ENCODE results near the gene PYDC1.
"Not testable (repeated sequence)": the region's sequence is repeated elsewhere in the genome, so short reads cannot be mapped to it uniquely, and the experiment has no call there.

The PYDC1 gene

DNA sequence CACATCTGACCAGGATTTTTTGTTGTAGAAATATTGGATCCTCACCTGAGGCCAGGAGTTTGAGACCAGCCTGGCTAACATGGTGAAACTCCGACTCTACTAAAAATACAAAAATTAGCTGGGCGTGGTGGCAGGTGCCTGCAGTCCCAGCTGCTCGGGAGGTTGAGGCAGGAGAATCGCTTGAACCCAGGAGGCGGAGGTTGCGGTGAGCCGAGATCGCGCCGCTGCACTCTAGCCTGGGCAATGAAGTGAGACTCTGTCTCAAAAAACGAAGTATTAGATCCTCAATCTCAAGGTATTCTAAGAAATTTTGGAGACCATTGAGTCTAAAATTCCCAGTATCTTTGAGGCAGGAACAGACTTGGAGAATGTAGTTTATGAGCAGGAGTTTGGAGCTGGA is 21.1 kb downstream of the PYDC1 start:
- not testable (repeated sequence) for DNase-seq

DNA sequence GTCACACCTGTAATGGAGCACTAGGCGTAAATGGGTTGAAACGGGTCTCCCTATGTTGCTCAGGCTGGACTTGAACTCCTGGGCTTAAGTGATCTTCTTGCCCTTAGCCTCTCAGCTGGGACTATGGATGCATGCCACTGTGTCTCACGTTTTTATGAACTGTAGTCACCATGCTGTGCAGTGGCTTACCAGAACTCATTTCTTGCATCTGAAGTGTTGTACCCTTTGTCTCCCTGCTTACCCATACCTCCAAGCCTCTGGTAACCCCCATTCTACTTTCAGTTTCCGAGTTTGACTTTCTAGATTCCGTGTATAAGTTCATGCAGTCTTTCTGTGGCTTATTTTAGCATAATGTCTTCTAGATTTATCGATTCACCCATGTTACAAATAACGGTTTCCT is 22.0 kb downstream of the PYDC1 start:
- no peak for DNase-seq

DNA sequence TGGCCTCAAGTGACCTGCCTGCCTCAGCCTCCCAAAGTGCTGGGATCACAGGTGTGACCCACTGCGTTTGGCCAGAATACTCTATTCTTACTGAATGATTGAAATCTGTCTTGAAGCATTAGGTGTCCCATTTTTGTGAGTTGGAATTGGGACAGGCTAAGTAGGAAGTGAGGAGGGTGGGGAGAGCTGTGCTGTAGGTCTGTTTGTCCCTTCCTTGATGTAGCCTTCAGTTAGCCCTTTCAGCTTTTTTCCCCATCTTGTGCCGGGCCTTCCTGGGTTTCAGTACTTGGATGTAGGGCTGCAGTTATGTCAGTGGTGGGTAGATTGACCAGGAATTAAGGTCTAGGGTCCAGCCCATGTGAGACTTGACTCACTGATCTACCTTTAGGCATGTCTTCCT is 23.1 kb downstream of the PYDC1 start:
- DNase-seq: no peak

DNA sequence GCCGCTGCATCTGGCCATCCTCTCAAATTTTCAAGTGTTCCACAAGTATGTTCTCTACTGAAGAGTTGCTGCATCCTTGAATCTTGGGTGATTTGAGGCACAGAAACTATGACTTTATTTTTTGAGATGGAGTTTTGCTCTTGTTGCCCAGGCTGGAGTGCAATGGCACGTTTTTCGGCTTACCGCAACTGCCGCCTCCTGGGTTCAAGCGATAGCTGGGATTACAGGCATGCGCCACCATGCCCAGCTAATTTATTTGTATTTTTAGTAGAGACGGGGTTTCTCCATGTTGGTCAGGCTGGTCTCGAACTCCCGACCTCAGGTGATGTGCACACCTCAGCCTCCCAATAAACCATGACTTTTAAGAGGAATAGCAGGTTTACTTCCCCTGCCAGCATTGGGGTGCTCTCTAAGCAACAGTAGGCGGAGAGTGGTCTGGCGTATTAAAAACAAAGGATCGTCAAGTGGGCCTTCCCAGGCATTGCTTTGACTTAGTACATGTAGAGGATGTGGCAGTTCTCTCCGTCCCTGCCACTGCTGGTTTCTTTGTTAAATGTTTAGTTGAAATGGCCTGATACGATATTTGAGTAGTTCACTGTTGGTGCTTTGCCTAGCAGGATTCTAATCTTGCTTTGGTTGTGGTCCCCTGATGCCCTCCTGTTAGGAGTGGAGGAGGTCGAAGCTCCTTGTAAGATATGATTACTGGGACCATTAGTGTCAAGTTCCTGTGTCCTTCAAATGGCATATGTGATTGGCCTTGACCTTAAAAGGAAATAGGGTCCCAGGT is 23.9 kb downstream of the PYDC1 start:
- no peak for DNase-seq

DNA sequence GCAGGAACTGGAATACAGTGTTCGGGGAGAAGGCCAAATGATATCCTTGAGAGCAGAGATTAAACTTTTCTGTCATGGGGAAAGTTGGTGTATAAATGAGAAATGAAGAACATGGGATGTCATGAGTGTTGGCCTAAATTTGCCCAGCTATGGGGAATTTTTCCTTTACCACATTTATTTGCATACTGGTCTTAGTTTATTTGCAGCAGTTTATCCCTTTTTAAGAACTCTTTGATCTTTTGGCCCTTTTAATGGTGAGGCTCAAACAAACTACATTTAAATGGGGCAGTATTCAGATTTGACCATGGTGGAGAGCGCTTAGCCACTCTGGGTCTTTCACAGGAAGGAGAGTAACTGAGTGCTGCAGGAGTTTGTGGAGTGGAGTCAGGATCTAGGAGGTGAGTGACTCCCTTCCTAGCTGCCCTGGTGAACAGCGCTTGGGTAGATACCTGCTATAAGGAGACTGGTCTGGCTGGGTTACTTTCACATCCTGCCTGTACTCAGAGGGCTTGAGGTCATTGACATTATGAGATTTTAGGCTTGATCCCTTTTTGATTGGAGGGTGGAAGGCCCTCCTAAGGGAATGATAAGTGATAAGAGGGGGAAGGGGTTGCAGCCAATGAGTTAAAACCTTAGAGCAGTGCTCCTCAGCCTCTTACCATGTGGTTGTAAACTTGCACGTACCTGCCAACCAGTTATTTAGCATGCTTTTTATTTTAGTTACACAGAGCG is 25.1 kb downstream of the PYDC1 start:
- no peak for DNase-seq

DNA sequence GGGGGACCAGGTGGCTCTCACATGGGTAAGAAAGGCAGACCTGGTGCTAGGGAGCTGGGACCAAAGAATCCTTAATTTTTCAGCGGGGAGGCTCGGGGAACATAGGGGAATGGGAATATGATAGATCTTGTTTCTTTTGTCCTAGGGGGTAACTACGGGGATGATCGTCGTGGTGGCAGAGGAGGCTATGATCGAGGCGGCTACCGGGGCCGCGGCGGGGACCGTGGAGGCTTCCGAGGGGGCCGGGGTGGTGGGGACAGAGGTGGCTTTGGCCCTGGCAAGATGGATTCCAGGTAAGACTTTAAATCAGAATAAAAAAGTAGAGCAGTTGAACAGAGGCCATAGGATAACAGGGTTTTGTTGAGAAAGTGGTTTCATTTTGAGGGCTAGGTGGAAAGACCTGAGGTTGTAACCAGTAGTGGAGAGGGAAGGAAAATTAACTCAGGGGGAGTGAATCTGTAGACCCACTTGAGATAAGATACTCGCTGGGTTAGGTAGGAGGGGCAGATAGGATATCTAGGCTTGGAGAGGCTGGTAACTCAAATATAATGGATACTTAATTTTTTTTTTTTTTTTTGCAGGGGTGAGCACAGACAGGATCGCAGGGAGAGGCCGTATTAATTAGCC is 26.0 kb downstream of the PYDC1 start:
- no peak for DNase-seq

DNA sequence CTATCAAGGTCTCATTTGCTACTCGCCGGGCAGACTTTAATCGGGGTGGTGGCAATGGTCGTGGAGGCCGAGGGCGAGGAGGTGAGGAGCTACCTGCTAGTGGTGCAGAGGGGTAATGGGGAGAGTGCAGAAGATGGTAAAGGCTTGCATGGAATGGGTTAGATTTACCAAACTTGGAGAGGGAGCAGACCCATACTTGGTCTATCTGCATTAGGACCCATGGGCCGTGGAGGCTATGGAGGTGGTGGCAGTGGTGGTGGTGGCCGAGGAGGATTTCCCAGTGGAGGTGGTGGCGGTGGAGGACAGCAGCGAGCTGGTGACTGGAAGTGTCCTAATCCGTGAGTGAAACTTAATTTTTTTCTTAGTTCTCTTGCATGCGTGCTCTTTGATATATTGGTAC is 26.9 kb downstream of the PYDC1 start:
- no peak for DNase-seq

DNA sequence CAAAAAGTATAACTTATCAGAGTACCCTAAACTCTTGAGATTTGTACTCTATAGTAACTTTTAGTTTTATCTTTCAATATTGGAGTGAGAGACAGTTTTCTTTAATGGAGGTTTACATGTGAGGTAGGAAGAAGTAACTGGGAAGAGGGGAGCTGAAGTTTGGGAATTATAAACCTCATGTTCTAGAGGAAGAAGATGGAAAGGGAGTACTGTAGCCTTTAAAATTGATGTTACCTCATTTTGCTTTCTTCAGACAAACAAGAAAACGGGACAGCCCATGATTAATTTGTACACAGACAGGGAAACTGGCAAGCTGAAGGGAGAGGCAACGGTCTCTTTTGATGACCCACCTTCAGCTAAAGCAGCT is 27.5 kb downstream of the PYDC1 start:
- DNase-seq: no peak

DNA sequence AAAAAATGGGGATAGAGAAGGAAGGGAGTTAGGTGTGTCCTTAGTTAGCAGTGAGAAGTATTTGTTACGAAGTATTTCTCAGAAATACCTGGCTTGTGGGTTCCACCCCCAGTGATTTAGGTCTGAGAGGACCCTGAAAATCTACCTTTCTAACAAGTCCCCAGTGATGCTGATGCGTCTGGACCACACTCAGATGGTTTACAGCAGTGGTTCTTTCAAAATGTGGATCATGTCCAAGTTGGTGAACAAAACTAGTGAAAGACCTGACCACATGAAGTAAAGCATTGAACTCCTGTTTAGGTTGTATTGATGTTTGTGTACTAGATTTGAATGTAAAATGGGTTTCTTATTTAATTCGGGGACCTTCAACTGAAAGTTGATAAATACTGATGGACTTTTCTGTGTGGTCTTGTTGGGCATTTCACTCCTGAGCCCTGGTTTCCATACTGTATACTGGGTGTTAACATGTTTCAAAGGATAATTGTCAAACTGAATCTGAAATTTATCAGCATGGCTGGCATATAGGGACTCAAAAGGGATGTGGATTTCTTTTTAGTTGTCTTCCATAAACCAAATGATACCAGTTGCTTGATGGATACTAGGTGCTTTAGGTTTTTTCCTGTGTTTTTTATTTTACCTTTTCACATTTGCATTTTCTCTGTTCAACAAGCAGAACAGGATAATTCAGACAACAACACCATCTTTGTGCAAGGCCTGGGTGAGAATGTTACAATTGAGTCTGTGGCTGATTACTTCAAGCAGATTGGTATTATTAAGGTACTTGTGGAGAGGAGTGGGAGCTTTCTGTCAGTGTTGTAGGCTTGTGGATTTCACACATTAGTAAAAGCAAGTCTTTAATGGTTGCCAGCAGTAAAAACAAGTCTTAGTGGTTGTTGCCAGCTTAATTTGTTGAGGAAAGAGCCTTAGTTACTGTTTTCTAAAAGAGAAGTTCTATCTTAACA is 28.2 kb downstream of the PYDC1 start:
- no peak for DNase-seq

DNA sequence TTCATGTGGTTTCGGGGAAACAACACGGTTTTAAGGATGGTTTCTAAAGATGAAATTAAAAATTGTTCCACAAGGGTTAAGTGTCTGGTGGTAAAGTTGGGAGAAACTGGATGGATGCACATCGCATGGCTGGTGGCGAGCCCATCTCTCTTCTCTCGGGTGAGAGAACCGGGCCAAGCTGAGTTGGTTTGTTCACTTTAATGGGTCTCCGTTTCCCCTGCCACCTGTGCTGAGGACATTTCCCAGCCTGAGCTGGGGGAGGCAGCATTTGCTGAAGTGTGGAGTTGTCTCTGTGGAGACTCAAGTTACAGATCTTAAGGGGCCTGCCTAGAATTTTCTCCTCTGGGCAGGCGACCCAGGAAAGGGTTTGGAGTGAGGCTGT is 29.1 kb downstream of the PYDC1 start:
- no peak for DNase-seq

DNA sequence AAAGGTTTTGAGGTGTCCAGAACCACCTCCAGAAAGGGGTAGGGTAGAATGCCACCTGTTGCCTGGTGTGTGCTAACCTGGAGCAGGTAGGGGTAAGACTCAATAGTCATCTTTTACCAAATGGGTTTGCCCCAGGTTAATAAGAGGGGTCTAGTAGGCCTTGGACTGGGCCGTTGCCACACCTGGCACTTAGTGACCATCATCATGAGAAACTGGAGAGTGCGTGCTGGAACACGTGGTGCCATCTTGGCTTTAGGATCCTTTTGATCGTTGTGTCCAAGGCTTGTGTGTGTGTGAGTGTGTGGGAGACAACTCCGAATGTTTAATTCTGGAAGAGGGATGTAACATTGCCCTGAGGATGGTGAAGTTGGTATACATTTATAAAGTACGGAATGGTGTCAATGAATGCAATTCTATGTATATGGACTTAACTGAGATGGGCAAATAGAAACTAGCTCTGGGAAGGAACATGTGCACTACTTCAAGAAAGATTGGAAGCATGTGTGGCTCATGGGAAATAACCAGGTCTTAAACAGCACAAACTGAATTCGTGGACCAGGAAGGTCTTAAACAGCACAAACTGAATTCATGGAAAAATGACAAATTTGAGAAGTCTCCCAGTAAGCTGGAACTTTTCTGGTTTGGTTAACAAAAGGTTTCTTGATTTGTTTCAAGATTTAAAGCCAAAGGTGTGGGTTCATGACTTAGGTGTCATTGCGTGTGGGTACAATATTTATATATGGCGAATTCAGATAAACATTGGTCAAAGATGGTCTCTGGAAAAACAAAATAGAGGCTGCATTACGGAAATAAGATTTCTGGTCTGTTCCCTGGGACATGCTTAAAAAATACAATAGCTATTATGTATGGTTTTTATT is 29.8 kb downstream of the PYDC1 start:
- DNase-seq: no peak

DNA sequence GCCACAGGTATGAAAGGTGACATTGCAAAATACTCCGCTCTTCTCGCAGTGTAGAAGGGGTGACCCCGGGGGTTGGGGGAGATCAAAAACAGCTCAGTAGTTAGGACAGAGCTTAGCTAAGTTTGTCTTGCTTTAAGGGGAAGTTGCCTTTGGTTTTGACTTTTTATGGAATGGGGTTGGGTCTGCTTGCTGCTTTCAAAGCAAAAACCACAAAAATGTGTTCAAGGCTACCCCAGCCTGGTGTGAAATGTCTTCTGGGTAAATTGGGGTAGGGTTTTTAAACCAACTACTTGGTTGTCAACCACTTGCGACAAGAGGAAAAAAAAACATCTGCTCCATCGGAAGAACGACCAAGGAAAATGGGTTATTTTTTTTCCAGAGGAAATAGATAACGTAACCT is 30.8 kb downstream of the PYDC1 start:
- DNase-seq: no peak

DNA sequence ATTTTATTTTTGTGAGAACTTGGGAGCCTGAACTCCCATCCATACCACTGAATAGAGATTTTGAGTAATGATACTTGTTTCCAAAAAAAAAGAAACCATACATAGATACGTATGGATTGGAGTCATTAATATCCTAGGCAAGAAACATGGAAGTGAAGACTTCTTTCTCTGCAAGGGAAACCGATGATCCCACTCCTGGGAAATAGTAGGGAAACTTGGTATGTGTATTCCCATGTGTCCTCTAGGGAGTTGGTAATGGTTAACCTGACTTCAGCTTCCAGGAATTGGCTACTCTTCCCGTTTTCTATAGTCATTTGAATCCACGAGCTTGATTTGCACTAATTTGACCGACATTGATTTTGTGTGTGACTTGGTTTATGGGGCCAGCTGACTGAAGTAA is 31.6 kb downstream of the PYDC1 start:
- no peak for DNase-seq

DNA sequence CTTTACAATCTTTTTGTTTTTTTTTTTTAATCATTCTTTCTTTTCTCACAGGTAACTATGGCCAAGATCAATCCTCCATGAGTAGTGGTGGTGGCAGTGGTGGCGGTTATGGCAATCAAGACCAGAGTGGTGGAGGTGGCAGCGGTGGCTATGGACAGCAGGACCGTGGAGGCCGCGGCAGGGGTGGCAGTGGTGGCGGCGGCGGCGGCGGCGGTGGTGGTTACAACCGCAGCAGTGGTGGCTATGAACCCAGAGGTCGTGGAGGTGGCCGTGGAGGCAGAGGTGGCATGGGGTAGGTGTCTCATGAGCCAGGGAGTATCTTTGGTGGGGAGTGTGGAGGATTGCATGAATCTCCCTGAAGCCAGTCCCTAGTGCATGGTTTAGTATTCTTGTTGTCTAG is 32.0 kb downstream of the PYDC1 start:
- no peak for DNase-seq

DNA sequence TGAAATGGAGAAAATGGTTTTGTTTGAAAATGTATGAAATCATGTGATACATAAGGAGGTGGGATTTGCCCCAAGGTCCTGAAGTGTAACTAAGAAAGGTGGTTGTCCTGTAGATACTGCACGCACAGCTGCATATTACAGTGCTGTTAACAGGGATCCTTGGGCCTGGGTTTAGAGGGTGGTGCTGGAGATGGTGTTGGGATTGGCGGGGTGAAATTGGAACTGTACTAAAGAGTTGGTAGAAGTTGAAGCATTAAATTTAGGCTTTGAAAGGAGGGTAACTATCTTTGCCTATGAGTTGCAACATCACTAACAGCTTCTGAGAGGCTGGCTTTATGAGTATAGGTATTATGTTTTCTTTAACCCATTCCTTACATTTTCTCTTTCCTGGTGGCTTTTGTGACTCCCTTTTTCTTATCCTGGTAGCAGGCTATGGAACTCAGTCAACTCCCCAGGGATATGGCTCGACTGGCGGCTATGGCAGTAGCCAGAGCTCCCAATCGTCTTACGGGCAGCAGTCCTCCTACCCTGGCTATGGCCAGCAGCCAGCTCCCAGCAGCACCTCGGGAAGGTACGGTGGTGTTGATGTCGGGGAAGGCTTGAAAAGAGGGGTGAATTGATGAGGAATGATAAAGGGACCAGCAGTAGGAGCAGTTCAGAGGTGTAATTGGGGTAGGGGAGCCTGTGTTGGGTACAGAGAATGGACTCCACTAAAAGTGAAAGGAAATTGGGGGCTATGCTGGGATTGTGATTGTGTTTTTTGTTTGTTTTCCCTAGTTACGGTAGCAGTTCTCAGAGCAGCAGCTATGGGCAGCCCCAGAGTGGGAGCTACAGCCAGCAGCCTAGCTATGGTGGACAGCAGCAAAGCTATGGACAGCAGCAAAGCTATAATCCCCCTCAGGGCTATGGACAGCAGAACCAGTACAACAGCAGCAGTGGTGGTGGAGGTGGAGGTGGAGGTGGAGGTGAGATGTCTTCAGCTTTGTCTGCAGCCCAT is 33.2 kb downstream of the PYDC1 start:
- no peak for DNase-seq

DNA sequence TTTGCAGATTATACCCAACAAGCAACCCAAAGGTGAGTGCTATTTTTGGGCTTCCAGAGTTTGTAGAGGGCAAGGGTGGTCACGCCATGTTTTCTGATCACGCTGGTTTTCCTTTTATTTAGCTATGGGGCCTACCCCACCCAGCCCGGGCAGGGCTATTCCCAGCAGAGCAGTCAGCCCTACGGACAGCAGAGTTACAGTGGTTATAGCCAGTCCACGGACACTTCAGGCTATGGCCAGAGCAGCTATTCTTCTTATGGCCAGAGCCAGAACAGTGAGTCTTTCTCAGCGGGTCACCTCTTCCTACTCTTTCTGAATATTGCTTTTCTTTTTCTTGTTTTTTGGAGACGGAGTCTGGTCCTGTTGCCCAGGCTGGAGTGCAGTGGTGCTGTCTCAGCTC is 34.5 kb downstream of the PYDC1 start:
- no peak for DNase-seq

DNA sequence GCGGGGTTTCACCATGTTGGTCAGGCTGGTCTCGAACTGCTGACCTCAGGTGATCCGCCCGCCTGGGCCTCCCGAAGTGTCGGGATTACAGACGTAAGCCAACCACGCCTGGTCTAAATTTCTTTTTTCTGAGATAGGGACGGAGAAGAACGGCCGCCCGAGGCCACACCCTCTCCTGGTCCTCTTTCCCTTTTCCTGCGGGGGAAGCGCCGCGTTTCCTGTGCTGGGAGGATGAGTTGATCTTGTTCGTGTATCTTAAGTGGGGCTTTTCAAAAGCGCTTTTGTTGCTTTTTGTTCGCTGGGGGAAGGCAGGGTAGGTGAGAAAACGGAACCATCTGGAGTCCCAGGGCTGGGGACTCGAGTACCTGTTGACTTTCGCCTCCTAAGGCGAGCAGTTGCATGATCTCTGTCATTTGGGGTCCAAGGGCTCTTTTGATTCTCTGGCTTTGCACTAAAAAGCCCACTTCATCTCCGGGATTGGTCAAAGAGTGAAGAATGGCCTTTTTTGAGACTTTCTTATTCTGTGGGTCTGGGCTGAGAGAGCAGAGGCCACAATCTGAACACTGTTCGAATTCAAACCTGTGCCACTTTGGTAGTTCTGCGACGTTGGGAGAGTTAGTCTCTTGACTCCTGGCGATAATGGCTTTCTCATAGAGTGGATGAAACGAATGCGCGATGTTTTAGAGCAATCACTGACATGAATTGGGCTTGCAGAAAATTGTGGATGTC is 35.7 kb downstream of the PYDC1 start:
- no peak for DNase-seq

DNA sequence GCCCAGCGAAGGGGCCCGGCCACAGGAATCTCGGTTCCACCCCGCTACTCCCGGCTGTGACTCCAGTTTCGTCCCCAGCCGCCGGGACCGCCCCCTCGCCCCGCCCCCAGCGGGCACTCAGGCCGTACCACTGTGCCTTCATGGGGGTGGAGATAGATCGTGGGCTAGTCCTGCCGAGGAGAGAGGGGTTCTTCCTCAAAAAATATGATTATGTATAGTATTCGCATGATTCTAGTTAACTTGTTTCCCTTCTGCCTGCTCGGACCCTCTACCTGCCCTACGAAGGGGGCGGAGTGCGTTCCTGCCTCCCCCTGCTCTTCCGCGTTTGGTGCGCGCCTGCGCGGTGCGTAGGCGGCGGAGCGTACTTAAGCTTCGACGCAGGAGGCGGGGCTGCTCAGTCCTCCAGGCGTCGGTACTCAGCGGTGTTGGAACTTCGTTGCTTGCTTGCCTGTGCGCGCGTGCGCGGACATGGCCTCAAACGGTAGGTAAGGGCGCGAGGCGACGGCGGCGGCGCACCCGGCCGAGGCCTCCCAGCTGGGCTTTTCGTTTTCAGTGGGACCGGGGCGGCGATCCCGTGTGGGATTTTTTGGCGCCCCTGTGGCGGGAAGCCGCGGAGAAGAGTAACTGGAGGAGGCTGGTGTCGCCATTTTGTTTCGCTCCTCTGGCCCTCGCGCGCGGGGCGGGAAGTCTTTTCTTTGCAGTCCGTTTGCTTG is 37.0 kb downstream of the PYDC1 start, which contains the start of gene FUS:
Gene FUS (plus strand): TSS at position 393 of the 713 bp plus-strand sequence. CDS start 76 bp downstream, at position 469.
- DNase-seq: peak; percentile 92 to 98 (median 94)

DNA sequence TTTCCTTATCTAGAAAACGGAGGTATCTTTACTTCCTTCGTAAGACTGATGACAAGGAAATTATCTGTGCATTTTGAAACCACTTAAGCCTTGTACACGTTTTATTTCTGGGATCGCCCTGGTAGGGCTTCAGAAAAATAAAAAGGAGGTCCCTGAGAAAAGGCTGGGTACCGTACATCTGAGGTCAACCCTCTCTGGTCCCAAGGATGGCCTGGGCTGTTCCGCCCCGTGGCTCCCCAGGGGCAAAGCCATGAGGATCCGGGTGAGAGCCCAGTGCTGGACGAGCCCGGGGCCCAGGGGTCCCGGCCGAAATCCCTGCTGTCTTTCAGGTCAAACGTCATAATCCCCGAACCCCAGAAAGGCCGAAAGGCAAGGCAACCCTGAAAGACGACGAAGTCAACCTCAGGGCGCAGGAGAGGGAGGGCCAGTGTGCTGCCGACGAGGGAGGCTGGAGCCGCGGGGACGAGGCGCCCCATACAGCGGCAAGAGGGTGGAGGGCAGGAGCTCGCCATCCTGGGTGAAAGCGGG is 37.7 kb downstream of the PYDC1 start:
- no peak for DNase-seq
